Astrocyte (in vitro differentiated cells and primary cell): ENCODE data around the gene GPLD1. TPM values are rescaled to one million over a fixed set of nuclear protein-coding genes. Genes with fewer than 3 reads are reported as not detected.

Source experiments
- DNase-seq: peaks from one replicate; pipeline ENCODE4 v3.0.0-alpha.2; 2010; ENCODE audit warnings: low read depth
- FAIRE-seq: peaks from 2 replicates; lab custom pipeline; 2011; peaks lifted over from hg19 to GRCh38; lab: Jason Lieb, UNC
- H2AFZ ChIP-seq: 2 replicates; pipeline ENCODE4 v1.6.0; 2012; ENCODE audit warnings: low read depth, low read length, inconsistent platforms
- H3K27ac ChIP-seq: 2 replicates; pipeline ENCODE4 v1.5.1; 2011; ENCODE audit warnings: low read depth, low read length, inconsistent platforms
- H3K27me3 ChIP-seq: 2 replicates; pipeline ENCODE4 v1.6.0; 2011; ENCODE audit warnings: low read length, inconsistent platforms; ENCODE audit not compliant: insufficient read depth
- H3K36me3 ChIP-seq: 2 replicates; pipeline ENCODE4 v1.5.1; 2011; ENCODE audit warnings: low read length, inconsistent platforms; ENCODE audit not compliant: insufficient read depth
- H3K4me1 ChIP-seq: 2 replicates; pipeline ENCODE4 v1.5.1; 2011; ENCODE audit warnings: low read length, inconsistent platforms; ENCODE audit not compliant: insufficient read depth
- H3K4me2 ChIP-seq: 2 replicates; pipeline ENCODE4 v1.6.0; 2012; ENCODE audit warnings: low read length, inconsistent platforms
- H3K4me3 ChIP-seq: 2 replicates; pipeline ENCODE4 v1.5.1; 2011; ENCODE audit warnings: low read depth, mild to moderate bottlenecking, low read length, inconsistent platforms; ENCODE audit not compliant: insufficient read depth
- H3K79me2 ChIP-seq: 2 replicates; pipeline ENCODE4 v1.6.0; 2012; ENCODE audit warnings: mild to moderate bottlenecking, low read length, inconsistent platforms; ENCODE audit not compliant: insufficient read depth
- H3K9ac ChIP-seq: 2 replicates; pipeline ENCODE4 v1.6.0; 2012; ENCODE audit warnings: mild to moderate bottlenecking, low read length, inconsistent platforms
- H3K9me3 ChIP-seq: 2 replicates; pipeline ENCODE4 v1.5.1; 2012; ENCODE audit warnings: low read depth, mild to moderate bottlenecking, low read length, inconsistent platforms; ENCODE audit not compliant: insufficient read depth
- H4K20me1 ChIP-seq: 2 replicates; pipeline ENCODE4 v1.6.0; 2012; ENCODE audit warnings: low read length, inconsistent platforms; ENCODE audit not compliant: insufficient read depth
- H3K27ac Mint-ChIP-seq: one replicate; pipeline ENCODE4 v1.8.0; 2021; ENCODE audit warnings: mild to moderate bottlenecking, mixed read lengths; ENCODE audit not compliant: unreplicated experiment
- H3K27me3 Mint-ChIP-seq: one replicate; pipeline ENCODE4 v1.8.0; 2021; ENCODE audit warnings: low read depth, mixed read lengths; ENCODE audit not compliant: unreplicated experiment
- H3K36me3 Mint-ChIP-seq: one replicate; pipeline ENCODE4 v1.8.0; 2021; ENCODE audit warnings: low read depth, mixed read lengths; ENCODE audit not compliant: unreplicated experiment
- H3K4me1 Mint-ChIP-seq: one replicate; pipeline ENCODE4 v1.8.0; 2021; ENCODE audit warnings: low read depth, mixed read lengths; ENCODE audit not compliant: unreplicated experiment
- H3K4me3 Mint-ChIP-seq: one replicate; pipeline ENCODE4 v1.8.0; 2021; ENCODE audit warnings: mild to moderate bottlenecking, moderate library complexity, mixed read lengths; ENCODE audit not compliant: unreplicated experiment
- H3K9me3 Mint-ChIP-seq: one replicate; pipeline ENCODE4 v1.8.0; 2021; ENCODE audit warnings: mild to moderate bottlenecking, mixed read lengths; ENCODE audit not compliant: unreplicated experiment
- EZH2 ChIP-seq: IDR thresholded peaks from 2 replicates; pipeline ENCODE4 v1.6.1; 2012; ENCODE audit warnings: mild to moderate bottlenecking, low read length, inconsistent platforms; ENCODE audit not compliant: insufficient read depth
- total RNA-seq: library from RNA; stranded (reverse); gene quantifications from 2 replicates; pipeline ENCODE4 v1.2.1, GENCODE V29; 2021
- TF ChIP-seq, protein P1 (sequence below): IDR thresholded peaks from 2 replicates; pipeline ENCODE4 v1.5.1; 2011; ENCODE audit warnings: low read depth, mild to moderate bottlenecking, inconsistent platforms, low read length, moderate library complexity; ENCODE audit not compliant: insufficient read depth

Gene GPLD1
- total RNA-seq, 1 donor from 2014 or later = 0.75 TPM

DNA sequence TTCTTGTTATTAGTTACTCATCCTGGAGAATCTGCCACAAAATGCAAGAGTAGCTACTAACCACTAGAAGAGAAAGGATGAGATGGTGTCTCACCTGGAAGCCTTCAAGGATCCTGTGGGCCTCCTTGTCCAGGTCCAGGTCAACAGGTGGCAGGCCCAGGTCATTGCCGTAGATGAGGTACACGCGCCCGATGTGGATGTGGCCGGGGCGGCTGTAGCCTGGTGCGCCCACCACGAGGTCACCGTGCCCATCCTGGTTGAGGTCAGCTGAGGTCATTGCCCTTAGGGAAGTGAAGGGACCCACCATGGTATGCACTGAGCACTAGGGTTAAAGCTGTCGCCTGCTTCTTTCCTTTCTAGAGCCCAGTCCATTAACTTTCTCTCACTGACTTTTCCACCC lies 35.5 kb downstream of the GPLD1 start:
- Histone ChIP-seq H3K9ac (no peak overlapping the region), H3K27ac (no peak overlapping the region), H3K27me3 (no peaks in the 10 kb centered on the region), H3K9me3 (no peaks in the 10 kb centered on the region), H3K79me2 (no peaks in the 10 kb centered on the region), H4K20me1 (no peaks in the 10 kb centered on the region), H2AFZ (no peak overlapping the region), H3K4me3 (no peak overlapping the region), H3K36me3 (no peaks in the 10 kb centered on the region), H3K4me2 (no peak overlapping the region), H3K4me1 (no peaks in the 10 kb centered on the region)
- TF ChIP-seq, protein P1, sequence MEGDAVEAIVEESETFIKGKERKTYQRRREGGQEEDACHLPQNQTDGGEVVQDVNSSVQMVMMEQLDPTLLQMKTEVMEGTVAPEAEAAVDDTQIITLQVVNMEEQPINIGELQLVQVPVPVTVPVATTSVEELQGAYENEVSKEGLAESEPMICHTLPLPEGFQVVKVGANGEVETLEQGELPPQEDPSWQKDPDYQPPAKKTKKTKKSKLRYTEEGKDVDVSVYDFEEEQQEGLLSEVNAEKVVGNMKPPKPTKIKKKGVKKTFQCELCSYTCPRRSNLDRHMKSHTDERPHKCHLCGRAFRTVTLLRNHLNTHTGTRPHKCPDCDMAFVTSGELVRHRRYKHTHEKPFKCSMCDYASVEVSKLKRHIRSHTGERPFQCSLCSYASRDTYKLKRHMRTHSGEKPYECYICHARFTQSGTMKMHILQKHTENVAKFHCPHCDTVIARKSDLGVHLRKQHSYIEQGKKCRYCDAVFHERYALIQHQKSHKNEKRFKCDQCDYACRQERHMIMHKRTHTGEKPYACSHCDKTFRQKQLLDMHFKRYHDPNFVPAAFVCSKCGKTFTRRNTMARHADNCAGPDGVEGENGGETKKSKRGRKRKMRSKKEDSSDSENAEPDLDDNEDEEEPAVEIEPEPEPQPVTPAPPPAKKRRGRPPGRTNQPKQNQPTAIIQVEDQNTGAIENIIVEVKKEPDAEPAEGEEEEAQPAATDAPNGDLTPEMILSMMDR = no peak
- TF ChIP-seq EZH2 = no peak
- Mint-ChIP-seq H3K4me3 (no peak overlapping the region), H3K36me3 (no peaks in the 10 kb centered on the region), H3K4me1 (no peaks in the 10 kb centered on the region), H3K27ac (no peak overlapping the region), H3K27me3 (peaks cover 3% of the 10 kb centered on the region), H3K9me3 (no peaks in the 10 kb centered on the region)
- DNase-seq (no peak), FAIRE-seq (no peak)

DNA sequence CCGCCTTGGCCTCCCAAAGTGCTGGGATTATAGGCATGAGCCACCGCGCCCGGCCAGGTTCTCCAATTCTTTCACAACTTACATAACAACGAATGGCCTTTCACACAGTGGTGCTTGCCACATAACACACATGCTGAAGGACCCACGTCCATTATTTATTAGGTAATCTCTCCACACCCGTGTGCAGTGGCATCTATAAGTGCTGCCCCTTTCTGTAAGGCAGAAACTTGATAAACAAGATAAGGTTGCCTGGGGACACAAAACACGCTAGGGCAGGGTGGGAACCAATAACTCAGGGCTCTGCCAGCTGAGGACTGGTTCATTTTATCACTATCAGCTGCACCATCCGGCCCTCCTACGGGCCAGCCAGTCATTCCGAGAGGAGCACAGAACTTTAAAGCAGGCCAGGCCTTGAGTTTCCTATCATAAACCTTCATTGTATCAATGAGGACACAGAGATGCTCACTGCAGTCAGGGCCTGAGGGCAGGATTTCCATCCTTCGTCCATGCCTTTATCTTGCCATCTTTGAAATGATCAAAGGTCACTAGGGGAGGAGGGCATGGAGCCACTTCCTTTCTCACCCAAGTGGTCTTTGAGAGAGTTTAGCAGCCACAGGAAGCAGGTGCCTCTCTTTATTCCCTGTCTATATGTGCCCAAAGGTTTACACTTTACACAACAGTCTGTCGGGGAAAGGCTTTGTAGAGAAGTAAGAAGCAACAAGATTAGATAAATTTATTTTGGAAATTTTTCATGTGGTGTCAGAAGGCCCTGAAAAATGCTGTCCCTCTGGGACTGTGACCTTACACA lies 37.6 kb downstream of the GPLD1 start:
- H3K9me3 ChIP-seq = no peaks in the 10 kb centered on the region
- H3K4me1 ChIP-seq = no peaks in the 10 kb centered on the region
- Mint-ChIP-seq H3K4me3 (no peak overlapping the region), H3K27ac (no peak overlapping the region), H3K4me1 (no peaks in the 10 kb centered on the region), H3K36me3 (no peaks in the 10 kb centered on the region), H3K27me3 (peaks cover 6% of the 10 kb centered on the region), H3K9me3 (no peaks in the 10 kb centered on the region)
- H4K20me1 ChIP-seq = no peaks in the 10 kb centered on the region
- H3K4me2 ChIP-seq = no peak overlapping the region
- no peak overlapping the region for H3K9ac ChIP-seq
- no peaks in the 10 kb centered on the region for H3K36me3 ChIP-seq
- TF ChIP-seq, protein P1 = no peak
- no peak for TF ChIP-seq EZH2
- FAIRE-seq = no peak
- H3K79me2 ChIP-seq = no peaks in the 10 kb centered on the region
- no peak overlapping the region for H3K27ac ChIP-seq
- H2AFZ ChIP-seq = no peak overlapping the region
- H3K27me3 ChIP-seq = no peaks in the 10 kb centered on the region
- H3K4me3 ChIP-seq = no peak overlapping the region
- DNase-seq = no peak

- Mint-ChIP-seq H3K9me3 (no peaks in the 10 kb centered on the region), H3K27me3 (peaks cover 6% of the 10 kb centered on the region), H3K36me3 (no peaks in the 10 kb centered on the region), H3K27ac (no peak overlapping the region), H3K4me1 (no peaks in the 10 kb centered on the region), H3K4me3 (no peak overlapping the region)
- no peak overlapping the region for H3K9ac ChIP-seq
- no peak for DNase-seq
- TF ChIP-seq EZH2 = no peak
- TF ChIP-seq, protein P1 = no peak
- no peaks in the 10 kb centered on the region for H3K9me3 ChIP-seq
- H3K4me2 ChIP-seq = no peak overlapping the region
- no peaks in the 10 kb centered on the region for H3K27me3 ChIP-seq
- no peak for FAIRE-seq
- H4K20me1 ChIP-seq = no peaks in the 10 kb centered on the region
- no peaks in the 10 kb centered on the region for H3K4me1 ChIP-seq
- no peaks in the 10 kb centered on the region for H3K79me2 ChIP-seq
- H3K27ac ChIP-seq = no peak overlapping the region
- no peak overlapping the region for H2AFZ ChIP-seq
- no peaks in the 10 kb centered on the region for H3K36me3 ChIP-seq
- no peak overlapping the region for H3K4me3 ChIP-seq
Observed at GRCh38 chr6:24448828-24449525, 40.4 kb downstream of the GPLD1 start.
